SH-SY5Y (cell line): ENCODE measurements around the gene ZDHHC11.
"Not testable (repeated sequence)": the region's sequence is repeated elsewhere in the genome, so short reads cannot be mapped to it uniquely, and the experiment has no call there.

Source experiments
- GATA2 ChIP-seq: IDR thresholded peaks from 2 replicates; pipeline ENCODE4 v1.6.1; 2011; ENCODE audit warnings: mild to moderate bottlenecking, low read depth, low read length
- GATA3 ChIP-seq: IDR thresholded peaks from 2 replicates; pipeline ENCODE4 v1.6.1; 2011; ENCODE audit warnings: low read depth, mild to moderate bottlenecking, low read length, moderate library complexity

ZDHHC11 gene

DNA sequence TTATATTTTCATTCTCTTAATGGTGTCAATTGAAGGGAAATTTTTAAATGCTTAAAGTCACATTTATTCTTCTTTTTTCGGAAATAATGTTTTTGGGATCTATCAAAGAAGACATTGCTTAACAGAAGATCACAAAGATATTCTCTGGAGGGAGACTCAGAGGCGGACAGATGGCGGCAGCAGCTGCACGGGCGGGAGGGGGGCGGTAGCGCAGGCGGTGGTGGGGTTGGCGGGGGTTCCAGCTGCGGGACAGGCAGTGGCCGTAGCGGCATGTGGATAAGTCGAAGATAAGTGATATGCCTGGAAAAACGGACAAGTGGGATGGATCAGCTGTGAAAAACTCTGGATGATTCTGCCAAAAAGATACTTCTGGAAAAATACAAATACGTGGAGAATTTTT, 34.6 kb downstream of the ZDHHC11 start:
- TF ChIP-seq GATA3 (no peak), GATA2 (no peak)

DNA sequence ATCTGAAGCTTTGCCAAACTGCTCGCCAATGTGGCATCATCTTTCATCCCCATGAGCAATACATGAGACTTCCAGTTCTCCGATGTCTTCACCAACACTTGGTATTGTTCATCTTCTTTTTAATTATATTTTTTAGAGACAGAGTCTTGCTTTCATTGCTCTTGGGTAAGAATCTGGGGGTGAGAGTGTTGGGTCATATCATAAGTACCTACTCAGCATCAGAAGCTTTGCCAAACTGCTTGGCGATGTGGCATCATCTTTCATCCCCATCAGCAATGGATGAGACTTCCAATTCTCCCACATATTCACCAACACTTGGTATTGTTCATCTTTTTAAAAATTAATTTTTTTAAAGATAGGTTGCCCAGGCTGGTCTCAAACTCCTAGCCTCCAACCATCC, 35.3 kb downstream of the ZDHHC11 start:
- no peak for TF ChIP-seq GATA3
- TF ChIP-seq GATA2 = no peak

DNA sequence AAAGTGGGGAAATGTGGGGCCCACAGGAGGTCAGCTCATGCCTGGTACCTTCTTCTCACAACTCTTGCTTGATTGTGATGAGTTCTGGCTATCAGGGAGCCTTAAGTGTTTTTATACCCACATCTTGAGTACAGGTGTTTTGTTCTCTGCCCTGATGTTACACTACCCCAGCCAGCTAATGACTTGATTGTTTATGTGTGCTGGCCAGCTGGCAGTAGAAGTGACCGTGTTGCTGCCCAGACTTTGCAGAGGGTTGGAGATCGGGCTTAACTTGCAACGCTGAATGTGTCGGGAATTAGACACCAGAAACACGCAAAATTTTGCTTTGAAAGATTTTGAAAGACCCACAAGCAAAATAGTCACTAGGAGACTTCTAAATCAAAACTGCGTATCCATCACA, 49.3 kb downstream of the ZDHHC11 start:
- TF ChIP-seq GATA2 (no peak), GATA3 (no peak)

DNA sequence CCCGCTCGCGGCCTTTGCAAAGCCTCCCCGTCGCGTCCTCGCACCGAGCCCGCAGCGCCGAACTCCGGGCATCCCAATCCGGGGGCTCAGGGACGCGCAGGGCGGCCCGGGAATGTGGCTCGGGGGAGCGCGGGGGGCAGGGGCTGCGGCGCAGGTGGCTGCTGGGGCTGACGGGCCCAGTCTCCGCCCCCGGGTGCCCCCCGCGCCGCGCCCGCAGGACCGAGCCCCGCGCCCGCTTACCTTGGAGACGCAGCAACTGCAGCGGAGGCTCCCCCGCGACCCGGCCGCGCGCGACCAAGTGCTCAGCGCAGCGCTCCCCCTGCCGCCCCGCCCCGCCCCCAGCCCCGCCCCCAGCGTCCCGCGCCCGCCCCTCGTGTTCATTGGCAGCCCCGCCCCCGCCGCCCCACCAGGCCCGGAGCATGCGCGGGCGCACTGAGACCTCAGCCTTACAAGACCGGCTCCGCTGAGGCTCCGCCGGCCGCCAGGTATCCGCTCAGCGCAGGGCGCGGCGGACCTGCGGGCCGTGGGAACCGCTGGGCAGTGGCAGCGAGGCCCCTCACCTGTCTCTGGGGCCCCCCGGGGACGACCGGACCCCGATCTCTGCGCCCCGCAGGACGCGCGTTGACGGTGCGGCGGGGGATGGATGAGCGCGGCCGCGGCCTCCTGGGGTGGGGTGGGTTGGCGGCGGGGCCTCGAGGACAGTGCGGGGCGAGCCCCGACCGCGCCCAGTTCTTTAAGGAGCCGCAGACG, 66.2 kb downstream of the ZDHHC11 start, which contains the start of gene ZDHHC11B:
Gene ZDHHC11B (minus strand): TSS at position 302 of the 750 bp plus-strand sequence. CDS start 17,810 bp downstream, outside the sequence.
- not testable (repeated sequence) for TF ChIP-seq GATA3, GATA2

DNA sequence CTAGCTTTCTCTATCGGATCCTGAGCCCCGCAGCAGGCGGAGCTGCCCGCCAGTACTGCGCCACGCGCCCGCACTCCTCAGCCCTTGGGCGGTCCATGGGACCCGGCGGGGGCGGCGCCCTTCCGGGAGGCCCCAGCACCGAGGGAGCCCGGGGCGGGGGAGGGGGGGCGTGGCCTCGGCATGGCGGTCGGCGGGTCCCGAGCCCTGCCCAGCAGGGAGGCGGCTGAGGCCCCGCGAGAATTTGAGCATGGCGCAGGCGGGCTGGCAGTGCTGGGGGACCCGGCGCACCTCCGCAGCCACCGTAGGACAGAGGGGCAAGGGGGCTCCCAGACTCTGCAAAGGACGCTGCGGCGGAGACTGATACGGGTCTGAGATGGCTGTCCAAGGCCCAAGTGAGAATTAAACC, 73.0 kb downstream of the ZDHHC11 start:
- no peak for TF ChIP-seq GATA2

DNA sequence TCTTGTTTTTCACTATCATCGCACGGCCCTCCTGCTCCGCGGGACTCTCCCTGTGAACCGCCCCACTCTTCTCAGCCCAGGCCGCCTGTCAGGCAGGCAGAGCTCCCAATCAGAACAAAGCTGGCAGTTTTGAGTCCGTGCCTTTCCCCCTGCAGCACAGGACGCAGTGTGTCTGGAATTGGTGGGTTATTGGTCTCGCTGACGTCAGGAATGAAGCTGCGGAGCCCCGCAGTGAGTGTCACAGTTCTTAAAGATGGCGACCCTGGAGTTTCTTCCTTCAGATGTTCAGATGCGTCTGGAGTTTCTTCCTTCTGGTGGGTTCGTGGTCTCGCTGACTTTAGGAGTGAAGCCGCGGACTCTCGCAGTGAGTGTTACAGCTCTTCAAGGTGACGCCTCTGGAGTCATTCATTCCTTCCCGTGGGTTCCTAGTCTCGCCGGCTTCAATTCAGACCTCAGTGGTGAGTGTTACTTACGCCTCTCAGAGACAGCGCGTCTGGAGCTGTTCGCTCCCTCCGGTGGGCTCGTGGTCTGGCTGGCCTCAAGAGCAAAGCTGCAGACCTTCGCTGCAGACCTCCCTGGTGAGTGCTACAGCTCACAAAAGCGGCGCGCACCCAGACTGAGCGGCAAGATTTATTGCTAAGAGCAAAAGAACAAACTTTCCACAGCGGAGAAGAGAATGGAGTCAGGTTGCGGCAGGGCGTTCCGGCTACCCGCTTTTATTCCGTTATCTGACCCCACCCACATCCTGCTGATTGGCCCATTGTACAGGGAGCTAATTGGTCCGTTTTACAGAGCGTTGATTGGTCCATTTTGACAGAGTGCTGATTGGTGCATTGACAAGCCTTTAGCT, 73.7 kb downstream of the ZDHHC11 start:
- TF ChIP-seq GATA2 (no peak), GATA3 (no peak)

DNA sequence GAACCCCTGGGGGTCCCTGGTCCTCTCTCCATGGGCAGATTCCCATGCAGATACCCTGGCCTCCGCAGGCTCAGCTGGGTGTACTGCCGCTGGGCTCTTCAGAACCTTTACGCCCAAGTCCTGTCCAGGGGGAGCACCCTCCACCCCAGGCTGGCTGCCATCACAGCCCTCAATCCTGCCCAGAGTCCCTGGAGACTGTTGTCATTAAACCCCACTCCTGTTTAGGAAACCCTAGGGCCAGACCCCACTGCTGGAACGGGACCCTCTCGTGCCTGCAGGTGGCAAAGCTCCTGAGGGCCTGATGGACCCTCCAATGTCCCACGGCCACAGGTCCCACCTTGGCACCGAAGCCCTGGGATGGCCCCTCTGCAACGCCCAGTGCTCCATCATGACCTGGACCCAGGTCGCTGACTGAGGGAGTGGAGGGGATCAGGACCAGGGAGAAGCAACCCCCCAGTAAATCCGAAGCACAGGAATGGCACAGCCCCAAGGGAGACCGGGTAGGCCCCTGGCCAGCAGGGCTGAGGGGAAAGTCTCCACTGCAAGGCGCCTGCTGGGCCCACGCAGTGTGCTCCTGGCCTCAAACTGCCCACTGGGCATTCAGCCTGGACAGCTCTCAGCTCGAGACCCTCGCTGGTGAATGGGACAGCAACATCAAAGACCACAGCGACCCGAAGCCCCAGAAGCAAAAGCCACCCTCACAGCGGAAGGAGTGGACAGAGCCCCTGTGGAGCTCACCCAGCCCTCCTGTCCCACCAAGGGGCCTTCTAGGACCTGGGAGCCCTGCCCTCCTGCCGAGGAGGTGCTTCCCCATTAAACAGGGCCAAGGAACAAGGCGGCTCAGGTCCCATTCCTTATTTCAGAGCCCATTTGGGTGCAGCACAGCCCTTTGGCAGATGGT, 74.6 kb downstream of the ZDHHC11 start:
- TF ChIP-seq GATA3 (no peak), GATA2 (no peak)

DNA sequence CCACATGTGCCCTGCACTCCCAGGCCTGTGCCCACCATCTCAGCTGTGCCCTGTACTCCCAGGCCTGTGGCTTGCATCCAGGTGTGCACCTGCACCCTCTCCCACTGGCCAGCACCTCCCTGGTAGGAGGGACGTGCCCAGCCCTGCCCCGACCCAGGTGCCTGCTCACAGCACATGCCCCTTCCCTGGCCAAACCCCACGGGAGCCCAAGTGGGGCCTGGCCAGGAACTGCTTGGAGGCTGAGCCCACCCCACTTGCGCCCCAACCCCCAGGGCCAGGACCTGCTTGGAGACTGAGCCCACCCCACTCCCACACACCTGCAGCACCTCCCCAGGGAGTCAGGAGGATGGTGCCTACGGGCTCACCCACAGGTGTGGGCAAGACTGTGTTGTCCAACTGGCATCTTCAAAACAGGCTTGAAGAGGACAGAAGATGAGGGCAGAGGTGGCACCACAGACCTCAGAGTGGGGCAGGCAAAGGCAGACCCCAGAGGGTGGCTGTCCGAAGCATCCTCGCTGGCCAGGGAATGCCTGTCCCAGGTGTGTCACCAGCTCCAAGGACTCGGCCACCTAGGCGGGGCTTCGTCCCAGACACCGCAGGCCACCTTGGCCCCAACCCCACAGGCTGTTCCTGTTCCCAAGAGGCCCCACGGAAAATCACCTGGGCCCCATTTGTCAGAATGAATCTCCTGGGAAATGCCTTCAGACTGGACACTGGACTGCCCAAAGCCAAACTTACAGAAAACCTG, 77.1 kb downstream of the ZDHHC11 start:
- TF ChIP-seq GATA3 = no peak
- TF ChIP-seq GATA2 = no peak

DNA sequence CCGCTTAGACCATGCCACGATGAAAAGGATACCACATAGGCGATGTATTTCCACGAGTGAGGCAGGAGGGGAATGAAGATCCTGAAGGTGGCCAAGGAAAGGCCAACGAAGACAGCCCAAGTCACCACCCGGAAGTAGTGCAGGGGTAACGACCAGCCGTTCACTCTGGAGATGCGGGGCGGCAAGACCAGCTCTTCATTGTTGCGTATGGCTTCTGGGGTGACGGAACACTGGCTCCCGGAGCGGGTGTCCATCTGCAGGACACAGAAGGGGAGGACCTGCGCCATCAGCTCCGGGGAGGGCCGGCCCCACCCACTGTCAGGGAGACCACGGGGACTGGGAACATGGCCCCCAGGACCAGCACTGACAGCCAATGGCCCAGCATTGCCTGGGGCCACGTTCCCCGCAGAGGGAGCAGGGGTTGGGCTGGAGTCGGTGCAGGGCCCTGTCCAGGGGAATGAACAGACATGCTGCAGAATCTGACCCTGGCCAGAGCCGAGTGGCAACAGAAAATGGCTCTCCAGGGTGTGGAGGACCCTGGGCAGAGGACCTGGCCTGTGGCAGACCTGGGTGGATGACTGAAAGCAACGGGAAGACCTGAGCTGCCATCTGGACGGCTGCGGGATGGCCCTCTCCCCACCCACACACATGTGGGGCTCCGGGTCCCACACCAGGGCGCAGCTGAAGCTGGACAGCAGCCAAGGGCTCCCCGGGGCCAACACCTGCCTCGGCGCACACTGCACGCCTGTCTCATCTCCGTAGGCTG, 83.9 kb downstream of the ZDHHC11 start:
- no peak for TF ChIP-seq GATA2
- no peak for TF ChIP-seq GATA3

DNA sequence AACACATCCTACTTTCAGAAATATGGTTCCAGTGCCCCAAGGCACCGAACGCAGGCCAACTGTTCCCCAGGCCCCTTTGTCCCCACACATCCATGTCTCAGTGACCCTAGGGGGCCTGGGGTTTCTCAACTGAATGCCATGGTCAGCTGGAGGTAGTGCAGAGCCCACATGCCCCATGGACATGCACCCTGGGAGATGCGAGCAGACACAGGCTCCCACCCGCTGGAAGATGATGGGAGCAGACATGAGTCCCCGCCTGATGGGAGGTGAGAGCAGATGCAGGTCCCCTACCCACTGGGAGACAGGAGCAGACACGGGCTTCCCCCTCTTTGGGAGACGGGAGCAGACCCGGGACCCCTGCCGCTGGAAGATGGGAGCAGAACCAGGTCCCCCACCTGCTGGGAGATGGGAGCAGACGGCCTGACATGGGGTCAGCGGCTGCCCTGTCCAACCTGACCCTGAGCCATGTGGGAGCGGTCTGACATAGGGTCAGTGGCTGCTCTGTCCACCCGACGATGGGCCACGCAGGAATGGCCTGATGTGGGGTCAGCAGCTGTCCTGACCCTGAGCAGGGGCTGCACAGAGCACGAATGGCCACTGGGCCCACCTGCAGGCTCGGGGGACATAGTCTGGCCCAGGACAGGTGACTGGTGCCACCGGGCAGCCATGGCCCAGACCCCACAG, 84.7 kb downstream of the ZDHHC11 start:
- TF ChIP-seq GATA2 (no peak), GATA3 (no peak)

DNA sequence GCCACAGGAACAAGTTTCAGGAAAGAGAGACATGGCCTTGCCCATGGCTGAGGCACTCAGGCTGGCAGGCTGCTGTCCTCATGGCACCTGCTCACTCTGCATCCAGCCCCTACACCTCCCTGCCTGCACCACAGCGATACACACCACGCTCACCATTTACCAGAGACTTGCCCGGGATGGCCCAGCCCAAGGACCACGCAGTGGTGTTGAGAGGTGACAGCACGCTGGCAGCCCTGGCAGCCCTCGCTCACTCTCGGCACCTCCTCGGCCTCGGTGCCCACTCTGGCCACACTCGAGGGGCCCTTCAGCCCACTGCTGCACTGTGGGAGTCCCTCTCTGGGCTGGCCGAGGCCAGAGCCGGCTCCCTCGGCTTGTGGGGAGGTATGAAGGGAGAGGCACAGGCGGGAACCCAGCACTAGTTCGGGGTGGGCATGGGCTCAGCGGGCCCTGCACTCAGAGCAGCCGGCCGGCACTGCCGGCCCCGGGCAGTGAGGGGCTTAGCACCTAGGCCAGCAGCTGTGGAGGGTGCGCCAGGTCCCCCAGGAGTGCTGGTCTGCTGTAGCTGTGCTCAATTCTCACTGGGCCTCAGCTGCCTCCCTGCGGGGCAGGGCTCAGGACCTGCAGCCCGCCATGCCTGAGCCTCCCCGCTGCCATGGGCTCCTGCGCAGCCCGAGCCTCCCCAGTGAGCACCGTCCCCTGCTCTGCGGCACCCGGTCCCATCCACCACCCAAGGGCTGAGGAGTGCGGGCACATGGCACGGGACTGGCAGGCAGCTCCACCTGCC, 86.6 kb downstream of the ZDHHC11 start:
- TF ChIP-seq GATA2 (no peak), GATA3 (no peak)

DNA sequence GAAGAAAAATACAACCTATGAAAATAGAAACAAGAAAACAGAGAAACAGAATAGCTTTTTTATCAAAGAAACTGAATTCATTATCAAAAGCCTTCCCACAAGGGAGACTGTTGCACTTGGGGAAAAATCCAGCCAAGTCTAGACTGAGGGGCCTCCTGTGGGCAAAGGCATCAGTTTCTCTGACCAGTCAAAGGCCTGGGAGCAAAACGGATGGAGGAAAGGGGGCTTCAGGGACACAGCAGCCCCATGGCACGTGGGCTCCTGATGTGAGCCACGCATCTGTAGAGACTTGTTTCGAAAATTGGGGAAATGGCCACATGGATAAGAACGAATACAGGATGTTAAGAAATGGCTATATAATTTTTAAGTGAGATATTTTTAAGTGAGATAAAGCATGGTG, 87.4 kb downstream of the ZDHHC11 start:
- TF ChIP-seq GATA3 = no peak
- TF ChIP-seq GATA2 = no peak
